CD14-positive monocyte (primary cell): ENCODE data around the gene SLC22A17. TPM values are rescaled to one million over a fixed set of nuclear protein-coding genes. Genes with fewer than 3 reads are reported as not detected.
A peak's percentile ranks its signal among the peaks of the same experiment; 100 is the strongest.

Experiments used
- DNase-seq, 3 donors: peaks; one replicate each; pipeline ENCODE4 v3.0.0-alpha.2; 2011 to 2022
- H2AFZ ChIP-seq: 2 replicates; pipeline ENCODE4 v1.6.0; 2012; ENCODE audit warnings: mild to moderate bottlenecking, low read depth, low read length, inconsistent platforms; ENCODE audit not compliant: insufficient read depth, poor library complexity, severe bottlenecking
- H3K27ac ChIP-seq, 2 donors: 1 replicate in 1 of 2; 2 replicates in 1 of 2; pipeline ENCODE4 v1.5.1; 2012 to 2013; ENCODE audit warnings: low read length in 2 of 2, control low read depth in 1 of 2, inconsistent platforms in 1 of 2, low read depth in 1 of 2, mild to moderate bottlenecking in 1 of 2
- H3K27me3 ChIP-seq, 2 donors: one replicate each; pipeline versions ENCODE4 v1.6.0 to v1.6.1; 2011 to 2013; ENCODE audit warnings: low read length in 2 of 2; ENCODE audit not compliant: control insufficient read depth in 2 of 2, insufficient read depth in 2 of 2
- H3K36me3 ChIP-seq, 2 donors: replicated peaks in 1 of 2; 1 replicate in 1 of 2; 2 replicates in 1 of 2; pipeline versions ENCODE4 v1.5.1 to v1.6.1; 2012 to 2013; ENCODE audit warnings: low read length in 2 of 2, control low read depth in 1 of 2, inconsistent platforms in 1 of 2, mild to moderate bottlenecking in 1 of 2; ENCODE audit not compliant: insufficient read depth in 2 of 2, control insufficient read depth in 1 of 2
- H3K4me1 ChIP-seq, 2 donors: 1 replicate in 1 of 2; 2 replicates in 1 of 2; pipeline versions ENCODE4 v1.5.1 to v1.6.1; 2012 to 2013; ENCODE audit warnings: low read length in 2 of 2, control low read depth in 1 of 2, inconsistent platforms in 1 of 2, mild to moderate bottlenecking in 1 of 2, moderate library complexity in 1 of 2; ENCODE audit not compliant: insufficient read depth in 2 of 2, control insufficient read depth in 1 of 2
- H3K4me2 ChIP-seq: replicated peaks from 2 replicates; pipeline ENCODE3; 2012; ENCODE audit warnings: low read length, moderate library complexity, mild to moderate bottlenecking; ENCODE audit not compliant: poor library complexity, severe bottlenecking; ENCODE audit errors: extremely low read depth
- H3K4me3 ChIP-seq, 3 experiments: fragments of 200-600 bp in 1 of 3; sonication (generic) in 1 of 3; replicated peaks in 1 of 3; 1 replicate in 2 of 3; 2 replicates in 1 of 3; pipeline ENCODE4 v1.5.1; 2011 to 2013; ENCODE audit warnings: low read length in 3 of 3, mild to moderate bottlenecking in 3 of 3, control low read depth in 2 of 3, low read depth in 2 of 3, inconsistent platforms in 1 of 3, moderate library complexity in 1 of 3
- H3K79me2 ChIP-seq: 2 replicates; pipeline ENCODE4 v1.6.0; 2012; ENCODE audit warnings: mild to moderate bottlenecking, control low read depth, inconsistent platforms, low read length, moderate library complexity; ENCODE audit not compliant: insufficient read depth
- H3K9ac ChIP-seq: 2 replicates; pipeline ENCODE4 v1.6.0; 2017; ENCODE audit warnings: low read length, mild to moderate bottlenecking; ENCODE audit not compliant: insufficient read depth, poor library complexity, severe bottlenecking
- H3K9me3 ChIP-seq, 2 donors: replicated peaks in 1 of 2; 1 replicate in 1 of 2; 2 replicates in 1 of 2; pipeline versions ENCODE4 v1.5.1 to v1.6.1; 2012 to 2013; ENCODE audit warnings: low read length in 2 of 2, control low read depth in 1 of 2; ENCODE audit not compliant: control insufficient read depth in 1 of 2, insufficient read depth in 1 of 2
- H4K20me1 ChIP-seq: 2 replicates; pipeline ENCODE4 v1.6.0; 2012; ENCODE audit warnings: mild to moderate bottlenecking, low read length, control low read depth, moderate library complexity; ENCODE audit not compliant: insufficient read depth
- H3K27ac Mint-ChIP-seq, 7 donors: one replicate each; pipeline ENCODE4 v1.8.0; 2020; ENCODE audit warnings: mild to moderate bottlenecking in 7 of 7, mixed read lengths in 7 of 7, moderate library complexity in 6 of 7, inconsistent platforms in 2 of 7
- H3K27me3 Mint-ChIP-seq, 3 donors: one replicate each; pipeline ENCODE4 v1.8.0; 2021 to 2022; ENCODE audit warnings: low read depth in 3 of 3, mild to moderate bottlenecking in 3 of 3, mixed read lengths in 3 of 3, moderate library complexity in 3 of 3, inconsistent platforms in 1 of 3
- H3K36me3 Mint-ChIP-seq, 2 donors: one replicate each; pipeline ENCODE4 v1.8.0; 2020; ENCODE audit warnings: mixed read lengths in 2 of 2, inconsistent platforms in 1 of 2, mild to moderate bottlenecking in 1 of 2
- H3K4me1 Mint-ChIP-seq: one replicate; pipeline ENCODE4 v1.8.0; 2020; ENCODE audit warnings: mild to moderate bottlenecking, mixed read lengths
- H3K4me3 Mint-ChIP-seq, 2 donors: one replicate each; pipeline ENCODE4 v1.8.0; 2020; ENCODE audit warnings: mild to moderate bottlenecking in 2 of 2, mixed read lengths in 2 of 2, moderate library complexity in 1 of 2
- H3K9me3 Mint-ChIP-seq, 7 donors: one replicate each; pipeline ENCODE4 v1.8.0; 2020 to 2022; ENCODE audit warnings: mixed read lengths in 7 of 7, mild to moderate bottlenecking in 6 of 7, moderate library complexity in 6 of 7, inconsistent platforms in 2 of 7
- WGBS: methylation state at CpG from one replicate; pipeline ENCODE4 v1.1.5; 2013; ENCODE audit warnings: missing lambda C conversion rate; ENCODE audit not compliant: insufficient coverage; 5-methylcytosine and 5-hydroxymethylcytosine counted together
- intact Hi-C, 2 donors: fragments of 100-400 bp; cut with micrococcal nuclease; formaldehyde crosslinking; loops; one replicate each; pipeline versions ENCODE4 v1.15.0 to v1.15.1; 2023
- polyA plus RNA-seq, 3 donors: library from polyadenylated mRNA; depleted of rRNA in 1 of 3; unstranded in 2 of 3; stranded (reverse) in 1 of 3; fragments of 300-500 nt in 2 of 3; fragments of >200 nt in 1 of 3; fragmentation: Illumina TruSeq in 2 of 3; gene quantifications; 1 replicate in 2 of 3; 2 replicates in 1 of 3; pipeline ENCODE4 v1.2.3, GENCODE V29; 2012 to 2021
- TF ChIP-seq, protein P1 (sequence below): fragments of 200-600 bp; IDR thresholded peaks from one replicate; pipeline ENCODE4 v1.8.0; 2022; ENCODE audit warnings: antibody characterized with exemption, mild to moderate bottlenecking

Gene SLC22A17
- polyA plus RNA-seq, 3 donors: not detected

DNA sequence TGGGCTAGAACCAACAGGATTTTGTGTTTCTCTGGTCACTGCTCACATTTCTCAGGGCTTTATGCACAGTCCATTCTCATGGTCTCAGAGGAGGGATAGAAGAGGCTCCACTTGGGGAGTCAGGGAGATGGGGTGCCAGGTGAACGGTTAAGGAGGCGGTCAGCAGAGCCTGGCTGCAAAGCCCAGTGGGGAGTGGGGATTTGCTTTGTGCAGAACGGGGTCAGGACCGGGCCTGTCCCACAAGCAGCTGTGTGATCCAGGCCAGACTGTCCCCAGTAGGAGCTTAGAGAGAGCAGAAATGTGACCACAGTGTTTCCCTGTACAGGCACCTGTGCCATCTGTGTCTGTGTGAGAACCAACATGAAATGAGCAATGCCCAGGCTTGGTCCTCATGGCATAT is 28.3 kb upstream of the SLC22A17 start:
- no peak overlapping the region for H2AFZ ChIP-seq
- intact Hi-C loops: loop anchor here in 1 of 2 donors (1.0 kb wide), 1 partner anchor 116 kb away; no protein-coding TSS in a partner anchor
- no peak overlapping the region for H3K27ac ChIP-seq
- H3K36me3 ChIP-seq: no peaks in the 10 kb centered on the region
- DNase-seq: no peak
- no peak overlapping the region for H3K4me3 ChIP-seq
- no peaks in the 10 kb centered on the region for H3K4me1 ChIP-seq
- no peak overlapping the region for H3K4me2 ChIP-seq
- Mint-ChIP-seq H3K9me3 (peaks cover 0 to 1% (median 0%) of the 10 kb centered on the region in 7 donors), H3K27me3 (peaks cover 3 to 13% (median 10%) of the 10 kb centered on the region in 3 donors), H3K36me3 (no peaks in the 10 kb centered on the region), H3K27ac (peak overlapping the region in 1 of 7 donors; percentile 80), H3K4me1 (no peaks in the 10 kb centered on the region), H3K4me3 (peak overlapping the region in 1 of 2 donors; percentile 0)
- no peak overlapping the region for H3K9ac ChIP-seq
- H3K9me3 ChIP-seq: no peaks in the 10 kb centered on the region
- no peaks in the 10 kb centered on the region for H3K79me2 ChIP-seq
- TF ChIP-seq, protein P1, sequence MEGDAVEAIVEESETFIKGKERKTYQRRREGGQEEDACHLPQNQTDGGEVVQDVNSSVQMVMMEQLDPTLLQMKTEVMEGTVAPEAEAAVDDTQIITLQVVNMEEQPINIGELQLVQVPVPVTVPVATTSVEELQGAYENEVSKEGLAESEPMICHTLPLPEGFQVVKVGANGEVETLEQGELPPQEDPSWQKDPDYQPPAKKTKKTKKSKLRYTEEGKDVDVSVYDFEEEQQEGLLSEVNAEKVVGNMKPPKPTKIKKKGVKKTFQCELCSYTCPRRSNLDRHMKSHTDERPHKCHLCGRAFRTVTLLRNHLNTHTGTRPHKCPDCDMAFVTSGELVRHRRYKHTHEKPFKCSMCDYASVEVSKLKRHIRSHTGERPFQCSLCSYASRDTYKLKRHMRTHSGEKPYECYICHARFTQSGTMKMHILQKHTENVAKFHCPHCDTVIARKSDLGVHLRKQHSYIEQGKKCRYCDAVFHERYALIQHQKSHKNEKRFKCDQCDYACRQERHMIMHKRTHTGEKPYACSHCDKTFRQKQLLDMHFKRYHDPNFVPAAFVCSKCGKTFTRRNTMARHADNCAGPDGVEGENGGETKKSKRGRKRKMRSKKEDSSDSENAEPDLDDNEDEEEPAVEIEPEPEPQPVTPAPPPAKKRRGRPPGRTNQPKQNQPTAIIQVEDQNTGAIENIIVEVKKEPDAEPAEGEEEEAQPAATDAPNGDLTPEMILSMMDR: no peak
- H3K27me3 ChIP-seq: no peaks in the 10 kb centered on the region
- WGBS: 98% methylated on average over 3 of the region's 4 CpGs
- H4K20me1 ChIP-seq: no peaks in the 10 kb centered on the region

DNA sequence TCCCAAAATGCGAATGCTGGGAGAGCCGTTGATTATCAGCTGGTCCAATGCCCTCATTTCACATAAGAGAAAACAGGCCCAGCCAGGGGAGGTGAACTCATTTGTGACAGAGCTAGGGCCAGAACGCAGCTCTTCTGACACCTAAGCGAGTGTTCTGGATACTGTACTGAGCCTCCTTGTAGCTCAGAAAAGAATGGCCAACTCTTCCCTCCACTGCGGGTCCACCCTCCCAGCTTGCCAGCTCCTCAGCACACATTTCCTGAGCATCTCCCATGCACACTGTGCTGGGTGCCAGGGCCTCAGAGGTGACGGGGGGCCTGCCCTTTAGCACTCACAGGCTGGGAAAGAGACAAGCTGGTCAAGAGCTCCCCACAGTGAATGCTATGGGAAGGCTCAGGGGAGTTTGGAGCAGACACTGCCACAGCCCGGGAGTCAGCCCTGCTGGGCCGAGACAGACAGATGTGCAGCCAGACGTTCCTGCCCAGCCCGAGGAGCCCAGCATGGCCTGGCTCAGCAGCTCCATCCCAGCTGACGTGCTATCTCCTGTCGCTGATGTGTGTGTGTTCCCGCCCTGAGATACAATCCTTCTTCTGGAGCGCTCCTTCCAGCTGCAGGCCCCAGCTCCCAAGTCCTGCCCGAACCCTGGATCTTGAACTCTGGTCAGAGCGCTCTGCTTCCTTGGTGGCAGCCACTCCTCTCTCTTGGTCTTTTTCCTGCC is 27.7 kb upstream of the SLC22A17 start:
- Mint-ChIP-seq H3K4me1 (no peaks in the 10 kb centered on the region), H3K27me3 (peaks cover 3 to 13% (median 10%) of the 10 kb centered on the region in 3 donors), H3K4me3 (no peak overlapping the region), H3K36me3 (no peaks in the 10 kb centered on the region), H3K27ac (peak overlapping the region in 1 of 7 donors; percentile 80), H3K9me3 (peaks cover 0 to 1% (median 0%) of the 10 kb centered on the region in 7 donors)
- TF ChIP-seq, protein P1: peak; percentile 54
- Histone ChIP-seq H3K4me2 (no peak overlapping the region), H3K4me3 (no peak overlapping the region), H3K4me1 (no peaks in the 10 kb centered on the region), H4K20me1 (no peaks in the 10 kb centered on the region), H3K9ac (no peak overlapping the region), H3K27me3 (no peaks in the 10 kb centered on the region), H3K36me3 (no peaks in the 10 kb centered on the region), H3K27ac (no peak overlapping the region), H2AFZ (no peak overlapping the region), H3K79me2 (no peaks in the 10 kb centered on the region), H3K9me3 (no peaks in the 10 kb centered on the region)
- DNase-seq: no peak
- intact Hi-C loops: loop anchor here in 1 of 2 donors (1.0 kb wide), 1 partner anchor 115 kb away; no protein-coding TSS in a partner anchor
- 94% methylated on average over 13 of the region's 16 CpGs for WGBS
